Peyer's patch (tissue), 4 donors: ENCODE measurements around the gene TRAP1. TPM values are rescaled to one million over a fixed set of nuclear protein-coding genes. Genes with fewer than 3 reads are reported as not detected.

ENCODE experiments used
- DNase-seq, 3 donors: peaks; one replicate each; pipeline ENCODE4 v3.0.0-alpha.2; 2017 to 2019
- H3K27ac ChIP-seq, 4 donors: fragments of 200-600 bp; sonication (generic); one replicate each; pipeline ENCODE4 v1.5.1; 2016 to 2019
- H3K27me3 ChIP-seq, 2 donors: fragments of 200-600 bp; sonication (generic); one replicate each; pipeline ENCODE4 v1.5.1; 2019
- H3K36me3 ChIP-seq, 3 donors: fragments of 200-600 bp; sonication (generic); one replicate each; pipeline ENCODE4 v1.5.1; 2016 to 2019
- H3K4me1 ChIP-seq, 4 donors: fragments of 200-600 bp; sonication (generic); one replicate each; pipeline ENCODE4 v1.5.1; 2016 to 2019
- H3K4me3 ChIP-seq, 4 donors: fragments of 200-600 bp; sonication (generic); 1 replicate in 3 of 4; 2 replicates in 1 of 4; pipeline ENCODE4 v1.5.1; 2016 to 2019; ENCODE audit warnings: mild to moderate bottlenecking in 1 of 4
- H3K9me3 ChIP-seq, 4 donors: fragments of 200-600 bp; sonication (generic); one replicate each; pipeline ENCODE4 v1.5.1; 2016 to 2019; ENCODE audit warnings: mild to moderate bottlenecking in 1 of 4
- CTCF ChIP-seq, 6 experiments: fragments of 450-650 bp in 4 of 6; fragments of 200-600 bp in 2 of 6; sonication (generic) in 1 of 6; IDR thresholded peaks; one replicate each; pipeline ENCODE4 v1.5.1; 2017 to 2019; ENCODE audit warnings: antibody characterized with exemption in 6 of 6, mild to moderate bottlenecking in 3 of 6, moderate library complexity in 1 of 6
- POLR2A ChIP-seq, 2 donors: fragments of 450-650 bp; IDR thresholded peaks; one replicate each; pipeline ENCODE4 v1.5.1; 2017; ENCODE audit warnings: antibody characterized with exemption in 2 of 2, mild to moderate bottlenecking in 2 of 2, moderate library complexity in 2 of 2
- total RNA-seq, 4 donors: library from RNA; depleted of rRNA; stranded (reverse); fragments of >200 nt; gene quantifications; one replicate each; pipeline ENCODE4 v1.1.0, GENCODE V29; 2016

Gene TRAP1
- total RNA-seq, 4 donors from 2014 or later = 18.9 to 151 (median 52.8) TPM

- TF ChIP-seq CTCF (IDR thresholded peaks at IDR 0.05) (no peak), POLR2A (IDR thresholded peaks at IDR 0.05) (no peak)
- no peak for DNase-seq
- H3K4me1 ChIP-seq = peaks cover 0 to 17% (median 0%) of the 10 kb centered on the region in 4 donors
- H3K36me3 ChIP-seq = peaks cover 0 to 15% (median 0%) of the 10 kb centered on the region in 3 donors
- H3K4me3 ChIP-seq = peak overlapping the region in 1 of 4 donors; percentile 27
- H3K27ac ChIP-seq = peak overlapping the region in 1 of 4 donors; percentile 47
- H3K9me3 ChIP-seq = no peaks in the 10 kb centered on the region
- H3K27me3 ChIP-seq = no peaks in the 10 kb centered on the region
Observed at GRCh38 chr16:3690980-3691720, 26.2 kb downstream of the TRAP1 start.

- peak; percentile 86 to 92 (median 90) for TF ChIP-seq CTCF (IDR thresholded peaks at IDR 0.05)
- TF ChIP-seq POLR2A (IDR thresholded peaks at IDR 0.05) = no peak
- no peaks in the 10 kb centered on the region for H3K9me3 ChIP-seq
- H3K4me1 ChIP-seq = peaks cover 0 to 11% (median 0%) of the 10 kb centered on the region in 4 donors
- H3K27ac ChIP-seq = peak overlapping the region in 1 of 4 donors; percentile 47
- H3K36me3 ChIP-seq = peaks cover 0 to 22% (median 0%) of the 10 kb centered on the region in 3 donors
- DNase-seq = peak; percentile 81 to 96 (median 90)
- H3K27me3 ChIP-seq = no peaks in the 10 kb centered on the region
- H3K4me3 ChIP-seq = peak overlapping the region in 2 of 4 donors; percentile 27 to 38
Observed at GRCh38 chr16:3690470-3690928, 26.8 kb downstream of the TRAP1 start.

- no peak overlapping the region for H3K4me3 ChIP-seq
- H3K4me1 ChIP-seq = peaks cover 0 to 11% (median 0%) of the 10 kb centered on the region in 4 donors
- no peak for DNase-seq
- H3K27me3 ChIP-seq = no peaks in the 10 kb centered on the region
- TF ChIP-seq CTCF (IDR thresholded peaks at IDR 0.05) = no peak
- TF ChIP-seq POLR2A (IDR thresholded peaks at IDR 0.05) = no peak
- peaks cover 0 to 28% (median 0%) of the 10 kb centered on the region in 3 donors for H3K36me3 ChIP-seq
- H3K27ac ChIP-seq = no peak overlapping the region
- H3K9me3 ChIP-seq = no peaks in the 10 kb centered on the region
Observed at GRCh38 chr16:3689731-3690130, 27.6 kb downstream of the TRAP1 start.

- H3K9me3 ChIP-seq = no peaks in the 10 kb centered on the region
- H3K27ac ChIP-seq = no peak overlapping the region
- TF ChIP-seq POLR2A (IDR thresholded peaks at IDR 0.05) = no peak
- TF ChIP-seq CTCF (IDR thresholded peaks at IDR 0.05) = no peak
- H3K27me3 ChIP-seq = no peaks in the 10 kb centered on the region
- no peak for DNase-seq
- no peak overlapping the region for H3K4me3 ChIP-seq
- peaks cover 0 to 28% (median 0%) of the 10 kb centered on the region in 3 donors for H3K36me3 ChIP-seq
- peaks cover 0 to 11% (median 0%) of the 10 kb centered on the region in 4 donors for H3K4me1 ChIP-seq
Observed at GRCh38 chr16:3687792-3688191, 29.5 kb downstream of the TRAP1 start.

- Histone ChIP-seq H3K27ac (no peak overlapping the region), H3K9me3 (no peaks in the 10 kb centered on the region), H3K36me3 (peaks cover 0 to 28% (median 0%) of the 10 kb centered on the region in 3 donors), H3K27me3 (no peaks in the 10 kb centered on the region), H3K4me3 (no peak overlapping the region), H3K4me1 (peaks cover 0 to 11% (median 0%) of the 10 kb centered on the region in 4 donors)
- TF ChIP-seq POLR2A (IDR thresholded peaks at IDR 0.05) (no peak), CTCF (IDR thresholded peaks at IDR 0.05) (no peak)
- DNase-seq = no peak
Observed at GRCh38 chr16:3687021-3687420, 30.3 kb downstream of the TRAP1 start.
